ENCODE measurements around the gene MESP1.

Gene MESP1

GRCh38 chr15:89750560-89751542 is at the start of gene MESP1:
Gene MESP1 (minus strand): TSS chr15:89751249. CDS start chr15:89751231, 18 bp downstream.
- DNase-seq (ENCODE audit: low read depth, low spot score): no peak
- H3K4me3 ChIP-seq: peak within 1 kb of the TSS; percentile 88
- H3K36me3 ChIP-seq (ENCODE audit: insufficient read depth, low read length): no peaks in the 10 kb centered on the region
- no peak for TF ChIP-seq EZH2 (IDR thresholded peaks at IDR 0.05)
- peak; percentile 77; the same call in 1 of the 2 replicates for TF ChIP-seq POLR2AphosphoS5 (IDR thresholded peaks at IDR 0.05; ENCODE audit: borderline replicate concordance, low read depth, low read length)
- TF ChIP-seq FOXP2 (optimal IDR thresholded peaks at IDR 0.05; ENCODE audit: control extremely low read depth, extremely low read length, insufficient read depth): no peak
- H3K27ac ChIP-seq: 0 out of 2 replicates have a peak within 1 kb of the TSS, but pooled peaks have one; percentile 13
- H3K9ac ChIP-seq (ENCODE audit: insufficient read length): peak within 1 kb of the TSS; percentile 87
- H3K9me3 ChIP-seq (ENCODE audit: low read depth, low read length): no peaks in the 10 kb centered on the region

- no peak for DNase-seq (ENCODE audit: low read depth, low spot score)
- Histone ChIP-seq H3K4me3 (no peak overlapping the region), H3K9ac (ENCODE audit: insufficient read length) (no peak overlapping the region), H3K9me3 (ENCODE audit: low read depth, low read length) (no peaks in the 10 kb centered on the region), H3K36me3 (ENCODE audit: insufficient read depth, low read length) (no peaks in the 10 kb centered on the region), H3K27ac (no peak overlapping the region)
- TF ChIP-seq POLR2AphosphoS5 (IDR thresholded peaks at IDR 0.05; ENCODE audit: borderline replicate concordance, low read depth, low read length) (no peak), FOXP2 (optimal IDR thresholded peaks at IDR 0.05; ENCODE audit: control extremely low read depth, extremely low read length, insufficient read depth) (no peak), EZH2 (IDR thresholded peaks at IDR 0.05) (no peak)
These were observed 49.0 kb upstream of the MESP1 start for GRCh38 chr15:89799918-89800498.

DNA sequence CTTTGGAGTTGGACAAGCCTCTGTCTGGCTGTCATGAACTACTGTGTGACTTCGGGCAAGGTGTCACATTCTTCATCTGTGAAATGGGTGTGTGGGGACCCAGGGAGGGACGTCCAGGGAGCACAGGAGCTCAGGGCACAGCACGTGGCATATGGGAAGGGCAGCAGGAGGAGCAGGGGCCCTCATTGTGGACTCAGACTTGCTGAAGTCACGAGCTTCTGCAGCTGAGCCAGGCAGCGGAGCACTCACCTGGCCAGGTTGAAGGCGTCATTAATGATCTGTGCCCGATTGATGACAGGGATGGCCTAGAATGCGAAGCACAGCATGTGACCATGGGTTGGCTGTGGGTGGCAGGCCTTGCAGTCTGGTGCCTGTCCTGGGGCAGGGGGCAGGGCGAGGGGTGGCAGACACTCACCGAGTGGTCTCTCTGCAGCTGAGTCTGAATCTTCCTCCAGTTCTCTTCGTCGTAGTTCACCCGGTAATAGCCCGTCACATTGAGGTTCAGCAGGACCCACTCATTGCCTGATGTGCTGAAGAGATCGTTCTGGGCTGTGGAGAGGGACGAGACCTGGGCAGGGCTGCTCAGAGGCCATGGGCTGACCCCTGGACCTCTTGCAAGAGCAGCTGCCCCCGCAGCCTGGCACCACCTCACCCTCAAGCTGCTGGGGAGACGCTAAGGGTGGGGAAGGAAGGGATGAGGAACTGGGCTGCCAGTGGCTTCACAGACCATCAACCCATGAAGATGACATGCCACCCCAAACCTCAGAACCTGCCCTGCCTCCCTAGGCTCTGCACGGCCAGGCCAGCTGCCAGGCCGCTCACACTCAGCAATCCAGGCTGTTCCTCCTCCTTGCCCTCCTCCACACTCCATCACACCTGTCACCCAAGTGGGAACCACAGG is 48.2 kb upstream of the MESP1 start:
- no peaks in the 10 kb centered on the region for H3K36me3 ChIP-seq (ENCODE audit: insufficient read depth, low read length)
- H3K9ac ChIP-seq (ENCODE audit: insufficient read length): no peak overlapping the region

GRCh38 chr15:89797678-89798201 is 46.7 kb upstream of the MESP1 start:
- DNase-seq (ENCODE audit: low read depth, low spot score): no peak
- no peak overlapping the region for H3K27ac ChIP-seq
- TF ChIP-seq EZH2 (IDR thresholded peaks at IDR 0.05): no peak
- H3K36me3 ChIP-seq (ENCODE audit: insufficient read depth, low read length): no peaks in the 10 kb centered on the region
- H3K9me3 ChIP-seq (ENCODE audit: low read depth, low read length): no peaks in the 10 kb centered on the region
- no peak overlapping the region for H3K4me3 ChIP-seq
- no peak overlapping the region for H3K9ac ChIP-seq (ENCODE audit: insufficient read length)

More for the DNA sequence above, 48.2 kb upstream of the MESP1 start:
- no peak overlapping the region for H3K27ac ChIP-seq
- H3K9me3 ChIP-seq (ENCODE audit: low read depth, low read length): no peaks in the 10 kb centered on the region
- TF ChIP-seq EZH2 (IDR thresholded peaks at IDR 0.05) (no peak), FOXP2 (optimal IDR thresholded peaks at IDR 0.05; ENCODE audit: control extremely low read depth, extremely low read length, insufficient read depth) (no peak), POLR2AphosphoS5 (IDR thresholded peaks at IDR 0.05; ENCODE audit: borderline replicate concordance, low read depth, low read length) (no peak)
- DNase-seq (ENCODE audit: low read depth, low spot score): no peak
- no peak overlapping the region for H3K4me3 ChIP-seq

DNA sequence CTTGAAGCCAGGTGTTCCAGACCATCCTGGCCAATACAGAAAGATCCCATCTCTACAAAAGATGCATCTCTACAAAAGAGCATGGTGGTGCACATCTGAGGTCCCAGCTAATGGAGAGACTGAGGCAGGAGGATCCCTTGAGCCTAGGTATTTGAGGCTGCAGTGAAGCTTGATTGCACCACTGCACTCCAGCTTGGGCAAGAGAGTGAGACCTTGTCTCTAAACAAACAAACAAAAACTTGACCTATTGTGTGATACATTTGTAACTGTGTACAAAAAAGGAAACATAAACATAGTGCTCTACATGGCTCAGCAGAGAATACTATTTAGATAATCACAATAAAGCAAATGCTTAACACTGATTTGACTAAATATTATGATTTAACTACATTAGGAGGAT is 44.9 kb upstream of the MESP1 start:
- H3K9ac ChIP-seq (ENCODE audit: insufficient read length): no peak overlapping the region
- H3K36me3 ChIP-seq (ENCODE audit: insufficient read depth, low read length): no peaks in the 10 kb centered on the region
- no peak overlapping the region for H3K4me3 ChIP-seq
- no peak overlapping the region for H3K27ac ChIP-seq
- no peaks in the 10 kb centered on the region for H3K9me3 ChIP-seq (ENCODE audit: low read depth, low read length)
- no peak for DNase-seq (ENCODE audit: low read depth, low spot score)
- TF ChIP-seq EZH2 (IDR thresholded peaks at IDR 0.05) (no peak), FOXP2 (optimal IDR thresholded peaks at IDR 0.05; ENCODE audit: control extremely low read depth, extremely low read length, insufficient read depth) (no peak), POLR2AphosphoS5 (IDR thresholded peaks at IDR 0.05; ENCODE audit: borderline replicate concordance, low read depth, low read length) (no peak)

- H3K9me3 ChIP-seq (ENCODE audit: low read depth, low read length): no peaks in the 10 kb centered on the region
- no peak overlapping the region for H3K9ac ChIP-seq (ENCODE audit: insufficient read length)
- TF ChIP-seq POLR2AphosphoS5 (IDR thresholded peaks at IDR 0.05; ENCODE audit: borderline replicate concordance, low read depth, low read length) (no peak), EZH2 (IDR thresholded peaks at IDR 0.05) (no peak), FOXP2 (optimal IDR thresholded peaks at IDR 0.05; ENCODE audit: control extremely low read depth, extremely low read length, insufficient read depth) (no peak)
- no peaks in the 10 kb centered on the region for H3K36me3 ChIP-seq (ENCODE audit: insufficient read depth, low read length)
- no peak overlapping the region for H3K27ac ChIP-seq
- no peak overlapping the region for H3K4me3 ChIP-seq
- no peak for DNase-seq (ENCODE audit: low read depth, low spot score)
These were observed 43.7 kb upstream of the MESP1 start for GRCh38 chr15:89794627-89795241.

DNA sequence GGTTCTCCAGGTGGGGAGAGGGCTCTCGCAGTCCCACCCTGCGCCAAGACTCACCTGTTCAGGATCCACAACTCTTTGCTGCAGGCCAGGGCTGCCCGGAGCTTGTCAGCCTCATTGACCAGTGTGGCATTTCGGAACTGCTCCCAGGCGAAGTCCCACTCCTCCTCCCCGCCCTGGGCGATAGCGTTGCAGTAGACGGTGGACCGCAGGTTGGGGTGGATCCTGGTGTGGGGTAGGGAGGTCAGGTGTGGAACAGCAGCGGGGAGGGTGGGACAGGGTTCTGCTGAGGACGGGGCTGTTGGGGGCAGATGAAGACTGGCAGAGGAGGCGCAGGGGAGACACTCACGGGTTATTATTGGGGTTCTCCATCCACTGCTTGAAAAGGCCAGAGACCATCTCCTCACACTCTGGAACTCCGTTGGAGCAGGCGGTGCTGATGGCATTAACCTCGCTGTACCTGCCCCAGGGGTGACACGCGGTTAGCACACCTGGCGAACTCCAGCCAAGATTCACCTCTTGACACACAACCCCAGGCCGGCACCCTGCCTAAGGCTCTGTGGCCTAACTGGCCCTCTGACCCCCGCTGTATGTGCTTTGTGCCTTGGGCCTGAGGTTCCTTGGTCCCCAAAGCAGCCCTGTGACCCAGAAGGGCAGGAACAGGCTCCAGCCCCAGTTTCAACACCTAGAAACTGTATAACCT is 41.2 kb upstream of the MESP1 start:
- no peak overlapping the region for H3K27ac ChIP-seq
- H3K4me3 ChIP-seq: no peak overlapping the region
- no peaks in the 10 kb centered on the region for H3K36me3 ChIP-seq (ENCODE audit: insufficient read depth, low read length)
- no peak for TF ChIP-seq POLR2AphosphoS5 (IDR thresholded peaks at IDR 0.05; ENCODE audit: borderline replicate concordance, low read depth, low read length)
- TF ChIP-seq EZH2 (IDR thresholded peaks at IDR 0.05): no peak
- no peak for TF ChIP-seq FOXP2 (optimal IDR thresholded peaks at IDR 0.05; ENCODE audit: control extremely low read depth, extremely low read length, insufficient read depth)
- no peak overlapping the region for H3K9ac ChIP-seq (ENCODE audit: insufficient read length)
- no peak for DNase-seq (ENCODE audit: low read depth, low spot score)
- no peaks in the 10 kb centered on the region; the same call in 1 of the 2 replicates for H3K9me3 ChIP-seq (ENCODE audit: low read depth, low read length)
